Brain pericyte (primary cell): ENCODE measurements around the gene NFATC1.

Source experiments
- DNase-seq: peaks from one replicate; pipeline ENCODE4 v3.0.0-alpha.2; 2012; ENCODE audit warnings: low read depth, low spot score

The NFATC1 gene

GRCh38 chr18:79457239-79457638 is 61.5 kb downstream of the NFATC1 start:
- DNase-seq, result no peak

DNA sequence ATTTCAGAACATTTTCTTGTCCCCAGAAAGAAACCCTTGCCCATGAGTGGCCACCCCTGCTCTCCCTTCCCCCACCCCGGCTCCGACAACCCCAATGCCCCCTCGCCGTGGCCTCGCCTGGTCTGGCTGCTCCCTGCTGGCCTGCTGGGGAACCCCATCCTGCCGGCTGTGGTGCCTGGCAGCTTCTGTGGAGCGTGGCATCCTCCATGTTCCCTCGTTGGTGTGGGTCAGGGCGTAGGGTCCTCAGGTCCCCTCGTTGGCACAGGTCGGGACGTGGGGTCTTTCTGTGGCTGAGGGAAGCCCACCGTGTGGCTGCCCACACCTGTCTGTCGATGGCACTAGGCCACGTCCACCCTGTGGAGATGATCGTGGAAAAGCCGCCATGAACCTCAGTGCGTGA is 61.9 kb downstream of the NFATC1 start:
- DNase-seq, result no peak

DNA sequence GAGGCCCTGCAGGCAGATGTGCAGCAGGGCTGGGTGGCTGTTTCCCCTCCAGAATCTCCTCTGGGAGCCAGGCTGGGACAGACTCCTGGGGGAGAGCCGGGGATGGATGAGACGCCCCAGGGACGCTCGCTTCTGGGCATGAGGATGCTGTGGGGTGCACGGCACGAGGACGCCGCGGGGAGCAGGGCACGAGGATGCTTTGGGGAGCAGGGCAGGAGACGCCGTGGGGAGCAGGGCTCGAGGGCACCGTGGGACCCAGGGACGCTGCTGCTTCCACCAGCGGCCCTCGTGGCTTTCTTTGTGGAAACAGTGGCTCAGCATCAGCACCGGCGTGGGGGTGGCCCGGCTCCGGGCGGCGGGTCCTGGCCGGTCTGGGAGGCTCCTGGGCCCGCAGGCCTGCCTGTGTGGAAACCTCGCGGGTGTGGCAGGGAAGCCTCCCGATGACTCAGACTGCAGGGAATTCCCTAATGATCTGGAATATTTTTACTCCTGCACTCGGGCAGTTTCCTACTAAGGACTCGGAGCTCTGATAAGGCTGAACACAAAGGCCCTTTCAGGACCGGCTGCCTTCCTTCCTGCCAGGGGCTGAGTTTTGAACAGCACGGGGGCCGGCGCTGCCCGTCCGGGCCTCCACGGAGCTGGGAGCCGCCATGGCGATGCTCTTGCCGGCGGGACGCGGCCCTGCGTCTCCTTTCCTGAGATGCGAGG is 62.6 kb downstream of the NFATC1 start:
- no peak for DNase-seq

DNA sequence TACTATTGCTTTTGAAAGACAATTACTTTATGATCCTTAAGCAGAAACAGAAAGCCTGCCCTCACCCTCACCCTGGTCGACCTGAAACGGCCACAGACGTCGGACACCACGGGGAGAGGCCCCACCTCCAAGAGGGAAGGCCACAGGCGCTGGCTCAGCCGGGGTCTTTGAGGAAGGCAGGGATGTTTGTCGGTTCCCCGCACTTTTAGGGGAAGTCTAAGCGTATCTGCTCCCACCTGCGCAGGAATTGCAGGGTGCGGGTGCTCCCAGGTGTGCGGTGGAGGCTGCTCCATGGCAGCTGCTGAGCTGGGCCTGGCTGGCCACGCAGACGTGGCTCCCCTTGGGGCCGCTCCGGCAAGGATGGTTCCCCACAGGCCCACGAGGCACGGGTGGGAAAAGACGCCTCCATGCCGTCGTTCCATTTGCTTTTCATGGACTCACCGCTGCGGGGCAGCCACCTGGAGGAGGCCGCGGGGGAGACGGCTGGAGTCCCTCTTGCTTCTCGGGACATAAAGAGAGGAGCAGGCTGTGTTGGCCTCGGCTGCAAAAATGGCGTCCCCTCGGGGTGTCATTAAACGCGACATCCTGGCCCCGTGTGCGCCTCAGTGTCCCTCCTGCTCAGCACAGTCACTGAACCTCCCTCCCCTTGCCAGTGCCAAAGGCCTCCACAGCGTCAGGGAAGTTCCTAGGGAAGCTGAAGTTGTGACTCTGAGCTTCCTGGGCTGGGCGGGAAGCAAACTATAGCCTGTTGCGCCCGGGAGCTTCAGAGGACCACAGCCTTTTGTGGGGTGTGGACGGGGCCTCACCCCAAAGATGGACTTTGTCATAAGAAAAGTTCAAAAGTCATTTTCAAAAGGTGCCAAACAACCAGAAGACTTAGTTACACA is 63.4 kb downstream of the NFATC1 start:
- no peak for DNase-seq

GRCh38 chr18:79459946-79460480 is 64.3 kb downstream of the NFATC1 start:
- DNase-seq, result no peak

DNA sequence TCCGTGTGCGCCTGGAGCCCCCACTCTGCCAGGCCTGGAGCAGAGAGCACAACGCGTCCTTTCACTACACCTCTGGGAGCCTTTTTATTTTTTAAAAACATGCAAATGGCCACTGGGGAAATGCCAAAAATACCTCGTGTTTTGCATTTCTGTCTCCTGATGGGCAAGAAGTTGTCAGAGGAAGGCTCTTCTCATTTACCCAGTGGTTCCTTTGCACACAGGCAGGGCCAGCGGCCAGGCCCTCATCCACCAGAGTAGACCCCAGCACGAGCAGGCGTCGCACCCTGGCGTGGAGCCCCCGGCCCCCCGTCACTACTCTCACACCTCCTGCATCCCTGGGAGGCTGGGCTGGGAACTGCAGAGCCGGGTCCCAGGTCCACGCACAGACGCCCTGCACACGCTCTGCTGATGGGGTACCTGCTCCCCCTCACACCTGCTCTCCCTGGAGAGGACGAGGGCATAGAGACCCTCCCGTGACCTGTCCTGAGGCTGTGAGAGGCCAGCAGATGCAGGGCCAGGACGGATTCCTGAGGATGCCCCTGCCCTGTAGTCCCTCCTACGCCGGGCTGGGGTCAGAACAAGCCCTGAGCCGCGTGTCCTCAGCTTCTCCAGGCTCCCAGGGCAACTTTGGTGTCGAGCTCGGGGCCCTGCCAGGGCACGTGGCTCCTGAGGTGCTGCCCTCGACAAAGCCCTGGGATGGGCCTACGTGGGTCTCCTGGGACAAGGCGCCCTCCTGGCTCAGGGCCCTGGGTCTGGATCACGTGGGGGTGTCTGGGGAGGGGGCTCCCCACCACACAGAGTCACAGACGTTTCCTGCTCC is 65.0 kb downstream of the NFATC1 start:
- no peak for DNase-seq

DNA sequence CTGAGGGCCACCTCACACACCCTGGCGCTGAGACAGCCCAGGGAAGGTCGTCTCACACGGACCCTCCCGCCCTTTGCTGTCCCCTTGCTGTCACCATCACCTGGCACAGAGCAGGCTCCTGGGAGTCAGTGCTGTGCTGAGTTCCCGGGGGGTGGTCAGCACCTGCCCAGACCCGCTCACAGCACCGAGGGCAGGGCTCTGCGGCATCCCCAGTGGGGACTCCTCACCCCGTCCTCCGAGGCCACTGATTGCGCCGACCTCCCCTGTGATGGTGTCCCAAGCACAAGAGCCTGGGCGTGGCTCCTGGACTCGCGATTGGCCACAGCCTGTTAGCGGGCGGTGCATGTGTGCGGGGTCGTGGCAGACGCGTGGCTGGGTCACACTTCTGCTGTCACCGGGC is 65.9 kb downstream of the NFATC1 start:
- DNase-seq, result no peak

- no peak for DNase-seq
These were observed 67.8 kb downstream of the NFATC1 start for GRCh38 chr18:79463424-79463960.

GRCh38 chr18:79465392-79465991 is 69.8 kb downstream of the NFATC1 start:
- DNase-seq, result no peak

GRCh38 chr18:79466591-79466990 is 70.9 kb downstream of the NFATC1 start:
- DNase-seq, result no peak

- DNase-seq, result no peak
These were observed 71.4 kb downstream of the NFATC1 start for GRCh38 chr18:79467126-79467525.

- no peak for DNase-seq
These were observed 72.5 kb downstream of the NFATC1 start for GRCh38 chr18:79468119-79468789.

DNA sequence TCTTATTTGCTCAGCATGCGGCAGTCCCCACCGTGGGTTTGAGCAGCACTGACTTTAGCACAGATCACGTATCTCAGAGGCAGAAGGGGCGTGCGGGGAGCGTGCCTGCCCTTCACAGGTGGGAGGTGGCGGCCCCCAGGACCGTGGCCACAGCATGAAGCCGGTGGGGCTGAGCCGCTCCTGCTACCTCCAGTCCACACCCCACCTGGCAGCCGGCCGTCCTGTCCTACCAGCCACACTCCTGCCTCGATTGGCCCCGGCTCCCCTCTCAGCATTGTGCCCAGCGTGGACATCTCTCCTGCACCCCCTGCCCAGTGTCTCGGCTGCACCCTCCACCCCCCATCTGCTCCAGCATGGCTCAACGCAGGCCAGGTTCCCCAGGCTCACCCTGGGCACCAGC is 73.6 kb downstream of the NFATC1 start:
- no peak for DNase-seq

GRCh38 chr18:79469751-79470505 is 74.2 kb downstream of the NFATC1 start:
- DNase-seq, result no peak

DNA sequence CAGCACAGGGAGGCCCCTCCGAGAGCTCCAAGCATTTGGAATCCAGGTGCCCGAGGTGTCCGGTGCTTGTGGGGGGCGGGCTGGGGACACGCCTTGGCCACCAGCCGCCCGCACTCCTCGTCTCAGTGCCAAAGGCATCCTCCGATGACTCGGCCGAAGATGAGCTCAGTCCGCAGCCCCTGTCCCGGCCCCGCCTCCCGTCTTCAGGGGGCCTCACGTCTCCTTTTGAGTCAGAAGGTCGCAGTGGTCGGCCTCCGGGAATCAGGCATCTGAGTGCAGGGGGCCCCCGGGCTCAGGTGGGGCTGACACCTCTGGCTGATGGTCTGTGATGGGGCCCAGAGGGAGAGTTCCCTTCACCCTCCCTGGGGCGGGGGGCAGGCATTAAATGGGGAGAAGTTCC is 74.8 kb downstream of the NFATC1 start:
- DNase-seq, result no peak

DNA sequence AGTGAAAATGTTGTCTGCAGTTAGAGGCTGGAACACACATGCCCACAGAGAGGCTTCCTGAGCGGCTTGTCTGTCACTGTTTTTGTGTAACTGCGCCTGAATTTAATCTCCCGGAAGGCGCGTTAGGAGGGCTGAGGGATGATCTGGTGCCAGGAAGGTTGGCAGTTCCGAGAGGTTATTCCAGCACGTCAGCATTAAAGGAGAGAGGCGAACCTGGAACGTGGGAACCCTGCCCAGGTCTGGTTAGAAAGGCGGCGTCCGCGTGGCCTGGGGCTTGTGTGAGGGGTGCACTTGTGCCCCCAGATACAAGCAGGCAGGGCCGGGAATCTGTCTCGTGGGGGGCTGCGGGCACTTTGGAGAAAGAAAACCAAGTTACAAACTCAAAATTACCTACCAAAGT is 75.3 kb downstream of the NFATC1 start:
- no peak for DNase-seq

- no peak for DNase-seq
These were observed 75.9 kb downstream of the NFATC1 start for GRCh38 chr18:79471597-79471996.

- DNase-seq, result no peak
These were observed 76.4 kb downstream of the NFATC1 start for GRCh38 chr18:79472176-79472575.

DNA sequence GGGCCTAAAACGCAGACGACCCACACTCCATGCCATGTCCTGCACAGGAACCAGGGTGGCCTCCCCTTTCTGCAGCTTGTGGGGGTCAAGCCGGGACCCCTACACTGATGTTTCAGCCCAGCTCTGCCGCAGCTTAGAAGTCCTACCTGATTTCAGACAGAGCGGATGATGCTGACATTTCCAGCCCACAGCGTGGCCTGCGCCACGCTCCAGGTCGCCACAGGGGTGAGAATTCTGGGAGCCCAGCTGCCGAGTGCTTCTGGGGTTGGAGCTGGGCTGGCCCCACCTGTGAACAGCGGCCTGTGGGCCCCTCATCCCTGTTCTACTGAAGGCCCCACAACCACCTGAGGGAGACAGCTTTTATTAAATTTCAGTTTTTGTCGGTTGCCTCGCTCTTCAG is 77.2 kb downstream of the NFATC1 start:
- no peak for DNase-seq
